K562 (cell line): ENCODE data around the gene SPAG16.

Source experiments
- CBX8 ChIP-seq: fragments of 200-600 bp; sonication (generic); IDR thresholded peaks from 2 replicates; pipeline ENCODE4 v1.6.1; 2012; ENCODE audit warnings: borderline replicate concordance, mixed run types, low read depth, mild to moderate bottlenecking, moderate library complexity, mixed read lengths, low read length, control low read depth, inconsistent platforms; ENCODE audit not compliant: poor library complexity, severe bottlenecking; ENCODE audit errors: extremely low read depth
- EGR1 ChIP-seq: fragments of 450-650 bp; conservative IDR thresholded peaks from 2 replicates; pipeline ENCODE4 v1.6.1; 2017; ENCODE audit warnings: mild to moderate bottlenecking
- PHF20 ChIP-seq: fragments of 450-650 bp; IDR thresholded peaks from 2 replicates; pipeline ENCODE4 v1.6.1; 2018; ENCODE audit not compliant: partially characterized antibody
- POLR2A ChIP-seq: fragments of 450-650 bp; conservative IDR thresholded peaks from 2 replicates; pipeline ENCODE4 v1.6.1; 2016
- U2AF2 ChIP-seq: fragments of 200-400 bp; formaldehyde crosslinking; optimal IDR thresholded peaks from 2 replicates; pipeline ENCODE3; 2017; ENCODE audit warnings: low read depth, mild to moderate bottlenecking, low read length
- TF ChIP-seq, protein P1 (sequence below), 3 experiments: IDR thresholded peaks in 2 of 3; conservative IDR thresholded peaks in 1 of 3; 2 replicates each; pipeline ENCODE4 v1.5.1; 2011 to 2012; ENCODE audit warnings: low read length in 3 of 3, mild to moderate bottlenecking in 3 of 3, control low read depth in 2 of 3, improper control_type of control experiment in 1 of 3, inconsistent platforms in 1 of 3, low read depth in 1 of 3, mixed read lengths in 1 of 3, moderate library complexity in 1 of 3; ENCODE audit not compliant: insufficient read depth in 2 of 3
- TF ChIP-seq, protein P2 (sequence below): fragments of 450-650 bp; IDR thresholded peaks from 2 replicates; pipeline ENCODE4 v1.6.1; 2017; ENCODE audit warnings: mild to moderate bottlenecking, moderate library complexity
- TF ChIP-seq, protein P3 (sequence below): conservative IDR thresholded peaks from 2 replicates; pipeline ENCODE4 v1.6.1; 2011; ENCODE audit warnings: low read depth, mild to moderate bottlenecking, low read length; ENCODE audit not compliant: control insufficient read depth
- TF ChIP-seq, protein P4 (sequence below), 2 experiments: fragments of 450-650 bp; formaldehyde crosslinking in 1 of 2; IDR thresholded peaks; 2 replicates each; pipeline versions ENCODE4 v1.4.0 to v1.6.1; 2014 to 2020; ENCODE audit warnings: mild to moderate bottlenecking in 2 of 2, borderline replicate concordance in 1 of 2, low read depth in 1 of 2
- TF ChIP-seq, protein P5 (sequence below): fragments of 150-350 bp; IDR thresholded peaks from 2 replicates; pipeline ENCODE4 v1.6.1; 2014; ENCODE audit warnings: low read depth, mild to moderate bottlenecking, low read length, borderline replicate concordance

DNA sequence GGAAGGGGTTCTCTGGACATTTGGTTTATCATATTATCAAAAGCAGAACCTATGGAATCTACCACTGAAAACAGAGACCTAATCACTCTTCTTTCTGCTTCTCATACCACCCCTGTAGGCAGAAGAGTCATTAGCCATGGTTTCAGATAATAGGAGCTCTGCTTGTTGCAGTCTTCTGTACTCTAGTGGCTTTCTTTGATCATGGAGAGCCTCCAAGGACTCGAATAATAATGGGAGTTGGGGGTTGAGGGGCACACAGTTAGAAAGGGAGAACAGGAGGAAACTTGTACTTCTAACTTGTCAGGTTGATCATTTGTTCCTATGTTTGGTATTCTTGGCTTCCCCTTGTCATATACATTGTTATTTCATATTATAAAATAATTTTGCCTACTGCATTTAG, 1074.2 kb downstream of the SPAG16 start:
- TF ChIP-seq, protein P1, sequence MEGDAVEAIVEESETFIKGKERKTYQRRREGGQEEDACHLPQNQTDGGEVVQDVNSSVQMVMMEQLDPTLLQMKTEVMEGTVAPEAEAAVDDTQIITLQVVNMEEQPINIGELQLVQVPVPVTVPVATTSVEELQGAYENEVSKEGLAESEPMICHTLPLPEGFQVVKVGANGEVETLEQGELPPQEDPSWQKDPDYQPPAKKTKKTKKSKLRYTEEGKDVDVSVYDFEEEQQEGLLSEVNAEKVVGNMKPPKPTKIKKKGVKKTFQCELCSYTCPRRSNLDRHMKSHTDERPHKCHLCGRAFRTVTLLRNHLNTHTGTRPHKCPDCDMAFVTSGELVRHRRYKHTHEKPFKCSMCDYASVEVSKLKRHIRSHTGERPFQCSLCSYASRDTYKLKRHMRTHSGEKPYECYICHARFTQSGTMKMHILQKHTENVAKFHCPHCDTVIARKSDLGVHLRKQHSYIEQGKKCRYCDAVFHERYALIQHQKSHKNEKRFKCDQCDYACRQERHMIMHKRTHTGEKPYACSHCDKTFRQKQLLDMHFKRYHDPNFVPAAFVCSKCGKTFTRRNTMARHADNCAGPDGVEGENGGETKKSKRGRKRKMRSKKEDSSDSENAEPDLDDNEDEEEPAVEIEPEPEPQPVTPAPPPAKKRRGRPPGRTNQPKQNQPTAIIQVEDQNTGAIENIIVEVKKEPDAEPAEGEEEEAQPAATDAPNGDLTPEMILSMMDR (IDR thresholded peaks at IDR 0.05 in 2 of 3, conservative IDR thresholded peaks at IDR 0.05 in 1 of 3; ENCODE audit: insufficient read depth in 2 of 3, low read depth in 1 of 3, low read length in 3 of 3), result no peak
- TF ChIP-seq, protein P2, sequence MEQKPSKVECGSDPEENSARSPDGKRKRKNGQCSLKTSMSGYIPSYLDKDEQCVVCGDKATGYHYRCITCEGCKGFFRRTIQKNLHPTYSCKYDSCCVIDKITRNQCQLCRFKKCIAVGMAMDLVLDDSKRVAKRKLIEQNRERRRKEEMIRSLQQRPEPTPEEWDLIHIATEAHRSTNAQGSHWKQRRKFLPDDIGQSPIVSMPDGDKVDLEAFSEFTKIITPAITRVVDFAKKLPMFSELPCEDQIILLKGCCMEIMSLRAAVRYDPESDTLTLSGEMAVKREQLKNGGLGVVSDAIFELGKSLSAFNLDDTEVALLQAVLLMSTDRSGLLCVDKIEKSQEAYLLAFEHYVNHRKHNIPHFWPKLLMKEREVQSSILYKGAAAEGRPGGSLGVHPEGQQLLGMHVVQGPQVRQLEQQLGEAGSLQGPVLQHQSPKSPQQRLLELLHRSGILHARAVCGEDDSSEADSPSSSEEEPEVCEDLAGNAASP, result no peak
- TF ChIP-seq PHF20 (no peak), POLR2A (no peak), U2AF2 (no peak), CBX8 (no peak), EGR1 (no peak)
- TF ChIP-seq, protein P3, sequence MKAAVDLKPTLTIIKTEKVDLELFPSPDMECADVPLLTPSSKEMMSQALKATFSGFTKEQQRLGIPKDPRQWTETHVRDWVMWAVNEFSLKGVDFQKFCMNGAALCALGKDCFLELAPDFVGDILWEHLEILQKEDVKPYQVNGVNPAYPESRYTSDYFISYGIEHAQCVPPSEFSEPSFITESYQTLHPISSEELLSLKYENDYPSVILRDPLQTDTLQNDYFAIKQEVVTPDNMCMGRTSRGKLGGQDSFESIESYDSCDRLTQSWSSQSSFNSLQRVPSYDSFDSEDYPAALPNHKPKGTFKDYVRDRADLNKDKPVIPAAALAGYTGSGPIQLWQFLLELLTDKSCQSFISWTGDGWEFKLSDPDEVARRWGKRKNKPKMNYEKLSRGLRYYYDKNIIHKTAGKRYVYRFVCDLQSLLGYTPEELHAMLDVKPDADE, result no peak
- TF ChIP-seq, protein P4, sequence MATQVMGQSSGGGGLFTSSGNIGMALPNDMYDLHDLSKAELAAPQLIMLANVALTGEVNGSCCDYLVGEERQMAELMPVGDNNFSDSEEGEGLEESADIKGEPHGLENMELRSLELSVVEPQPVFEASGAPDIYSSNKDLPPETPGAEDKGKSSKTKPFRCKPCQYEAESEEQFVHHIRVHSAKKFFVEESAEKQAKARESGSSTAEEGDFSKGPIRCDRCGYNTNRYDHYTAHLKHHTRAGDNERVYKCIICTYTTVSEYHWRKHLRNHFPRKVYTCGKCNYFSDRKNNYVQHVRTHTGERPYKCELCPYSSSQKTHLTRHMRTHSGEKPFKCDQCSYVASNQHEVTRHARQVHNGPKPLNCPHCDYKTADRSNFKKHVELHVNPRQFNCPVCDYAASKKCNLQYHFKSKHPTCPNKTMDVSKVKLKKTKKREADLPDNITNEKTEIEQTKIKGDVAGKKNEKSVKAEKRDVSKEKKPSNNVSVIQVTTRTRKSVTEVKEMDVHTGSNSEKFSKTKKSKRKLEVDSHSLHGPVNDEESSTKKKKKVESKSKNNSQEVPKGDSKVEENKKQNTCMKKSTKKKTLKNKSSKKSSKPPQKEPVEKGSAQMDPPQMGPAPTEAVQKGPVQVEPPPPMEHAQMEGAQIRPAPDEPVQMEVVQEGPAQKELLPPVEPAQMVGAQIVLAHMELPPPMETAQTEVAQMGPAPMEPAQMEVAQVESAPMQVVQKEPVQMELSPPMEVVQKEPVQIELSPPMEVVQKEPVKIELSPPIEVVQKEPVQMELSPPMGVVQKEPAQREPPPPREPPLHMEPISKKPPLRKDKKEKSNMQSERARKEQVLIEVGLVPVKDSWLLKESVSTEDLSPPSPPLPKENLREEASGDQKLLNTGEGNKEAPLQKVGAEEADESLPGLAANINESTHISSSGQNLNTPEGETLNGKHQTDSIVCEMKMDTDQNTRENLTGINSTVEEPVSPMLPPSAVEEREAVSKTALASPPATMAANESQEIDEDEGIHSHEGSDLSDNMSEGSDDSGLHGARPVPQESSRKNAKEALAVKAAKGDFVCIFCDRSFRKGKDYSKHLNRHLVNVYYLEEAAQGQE (IDR thresholded peaks at IDR 0.05; ENCODE audit: borderline replicate concordance), result no peak
- TF ChIP-seq, protein P4 (CRISPR knock-in tag; IDR thresholded peaks at IDR 0.05; ENCODE audit: low read depth), result no peak
- TF ChIP-seq, protein P5, sequence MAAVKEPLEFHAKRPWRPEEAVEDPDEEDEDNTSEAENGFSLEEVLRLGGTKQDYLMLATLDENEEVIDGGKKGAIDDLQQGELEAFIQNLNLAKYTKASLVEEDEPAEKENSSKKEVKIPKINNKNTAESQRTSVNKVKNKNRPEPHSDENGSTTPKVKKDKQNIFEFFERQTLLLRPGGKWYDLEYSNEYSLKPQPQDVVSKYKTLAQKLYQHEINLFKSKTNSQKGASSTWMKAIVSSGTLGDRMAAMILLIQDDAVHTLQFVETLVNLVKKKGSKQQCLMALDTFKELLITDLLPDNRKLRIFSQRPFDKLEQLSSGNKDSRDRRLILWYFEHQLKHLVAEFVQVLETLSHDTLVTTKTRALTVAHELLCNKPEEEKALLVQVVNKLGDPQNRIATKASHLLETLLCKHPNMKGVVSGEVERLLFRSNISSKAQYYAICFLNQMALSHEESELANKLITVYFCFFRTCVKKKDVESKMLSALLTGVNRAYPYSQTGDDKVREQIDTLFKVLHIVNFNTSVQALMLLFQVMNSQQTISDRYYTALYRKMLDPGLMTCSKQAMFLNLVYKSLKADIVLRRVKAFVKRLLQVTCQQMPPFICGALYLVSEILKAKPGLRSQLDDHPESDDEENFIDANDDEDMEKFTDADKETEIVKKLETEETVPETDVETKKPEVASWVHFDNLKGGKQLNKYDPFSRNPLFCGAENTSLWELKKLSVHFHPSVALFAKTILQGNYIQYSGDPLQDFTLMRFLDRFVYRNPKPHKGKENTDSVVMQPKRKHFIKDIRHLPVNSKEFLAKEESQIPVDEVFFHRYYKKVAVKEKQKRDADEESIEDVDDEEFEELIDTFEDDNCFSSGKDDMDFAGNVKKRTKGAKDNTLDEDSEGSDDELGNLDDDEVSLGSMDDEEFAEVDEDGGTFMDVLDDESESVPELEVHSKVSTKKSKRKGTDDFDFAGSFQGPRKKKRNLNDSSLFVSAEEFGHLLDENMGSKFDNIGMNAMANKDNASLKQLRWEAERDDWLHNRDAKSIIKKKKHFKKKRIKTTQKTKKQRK, result no peak
